HG03442 (cell line): ENCODE data around the gene SUN2.

Experiments
- ATAC-seq: cut with Tn5 transposase; IDR thresholded peaks from one replicate; pipeline ENCODE4 v1.9.1; 2021; ENCODE audit warnings: mild to moderate bottlenecking, moderate library complexity; ENCODE audit not compliant: unreplicated experiment

SUN2 gene

GRCh38 chr22:38754751-38755154 is 1.0 kb downstream of the SUN2 start:
- ATAC-seq, result no peak

GRCh38 chr22:38753948-38754750 is 1.6 kb downstream of the SUN2 start:
- no peak for ATAC-seq

- ATAC-seq, result no peak
Observed at GRCh38 chr22:38751422-38752346, 4.1 kb downstream of the SUN2 start.

GRCh38 chr22:38751066-38751421 is 4.8 kb downstream of the SUN2 start:
- ATAC-seq, result no peak

GRCh38 chr22:38750638-38751037 is 5.2 kb downstream of the SUN2 start:
- no peak for ATAC-seq

- ATAC-seq, result no peak
Observed at GRCh38 chr22:38750104-38750503, 5.7 kb downstream of the SUN2 start.

GRCh38 chr22:38748487-38749136 is 7.2 kb downstream of the SUN2 start:
- no peak for ATAC-seq

- no peak for ATAC-seq
Observed at GRCh38 chr22:38745676-38746460, 9.9 kb downstream of the SUN2 start.

- no peak for ATAC-seq
Observed at GRCh38 chr22:38744981-38745380, 10.8 kb downstream of the SUN2 start.

- ATAC-seq, result no peak
Observed at GRCh38 chr22:38742176-38742942, 13.4 kb downstream of the SUN2 start.

GRCh38 chr22:38741576-38741975 is 14.2 kb downstream of the SUN2 start:
- no peak for ATAC-seq

- ATAC-seq, result no peak
Observed at GRCh38 chr22:38741166-38741565, 14.6 kb downstream of the SUN2 start.

- ATAC-seq, result no peak
Observed at GRCh38 chr22:38740754-38741153, 15.0 kb downstream of the SUN2 start.

GRCh38 chr22:38740116-38740723 is 15.6 kb downstream of the SUN2 start:
- no peak for ATAC-seq

GRCh38 chr22:38739300-38740055 is 16.3 kb downstream of the SUN2 start:
- no peak for ATAC-seq

GRCh38 chr22:38738475-38739070 is 17.2 kb downstream of the SUN2 start:
- no peak for ATAC-seq

GRCh38 chr22:38737302-38738060 is 18.3 kb downstream of the SUN2 start:
- ATAC-seq, result no peak

- ATAC-seq, result no peak
Observed at GRCh38 chr22:38736257-38736570, 19.6 kb downstream of the SUN2 start.
